ENCODE results near the gene YBEY. TPM values are rescaled to one million over a fixed set of nuclear protein-coding genes. Genes with fewer than 3 reads are reported as not detected.
"Not testable (repeated sequence)": the region's sequence is repeated elsewhere in the genome, so short reads cannot be mapped to it uniquely, and the experiment has no call there.

Gene YBEY
- total and polyA plus RNA-seq, 12 donors, result 11.9 to 25.7 (median 16.7) TPM

DNA sequence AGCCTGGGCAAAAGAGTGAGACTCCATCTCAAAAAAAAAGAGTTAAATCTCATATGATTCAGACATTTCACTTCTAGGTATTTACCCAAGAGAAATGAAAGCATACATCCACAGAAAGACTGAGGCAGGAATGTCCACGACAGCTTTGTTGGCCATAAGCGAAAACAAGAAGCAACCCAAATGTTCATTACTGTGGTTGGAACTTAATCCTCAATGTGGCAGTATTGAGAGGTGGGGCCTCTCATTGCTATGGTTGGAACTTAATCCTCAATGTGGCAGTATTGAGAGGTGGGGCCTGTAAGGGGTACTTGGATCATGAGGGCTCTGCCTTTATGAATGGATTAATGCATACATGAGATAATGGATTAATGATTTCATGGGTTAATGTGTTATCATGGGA lies 22.3 kb downstream of the YBEY start:
- no peak for ATAC-seq
- 94 to 97% methylated on average over 2 of the region's 2 CpGs for WGBS, 2 donors
- Histone ChIP-seq H3K4me1 (no peaks in the 10 kb centered on the region), H3K36me3 (peaks cover 0 to 34% (median 0%) of the 10 kb centered on the region in 9 donors), H3K27ac (no peak overlapping the region), H3K4me3 (no peak overlapping the region), H3K9me3 (no peaks in the 10 kb centered on the region), H3K27me3 (no peaks in the 10 kb centered on the region)
- no peak for DNase-seq
- intact Hi-C loops (cut with DNase I), result no loop called here
- TF ChIP-seq, protein P1, sequence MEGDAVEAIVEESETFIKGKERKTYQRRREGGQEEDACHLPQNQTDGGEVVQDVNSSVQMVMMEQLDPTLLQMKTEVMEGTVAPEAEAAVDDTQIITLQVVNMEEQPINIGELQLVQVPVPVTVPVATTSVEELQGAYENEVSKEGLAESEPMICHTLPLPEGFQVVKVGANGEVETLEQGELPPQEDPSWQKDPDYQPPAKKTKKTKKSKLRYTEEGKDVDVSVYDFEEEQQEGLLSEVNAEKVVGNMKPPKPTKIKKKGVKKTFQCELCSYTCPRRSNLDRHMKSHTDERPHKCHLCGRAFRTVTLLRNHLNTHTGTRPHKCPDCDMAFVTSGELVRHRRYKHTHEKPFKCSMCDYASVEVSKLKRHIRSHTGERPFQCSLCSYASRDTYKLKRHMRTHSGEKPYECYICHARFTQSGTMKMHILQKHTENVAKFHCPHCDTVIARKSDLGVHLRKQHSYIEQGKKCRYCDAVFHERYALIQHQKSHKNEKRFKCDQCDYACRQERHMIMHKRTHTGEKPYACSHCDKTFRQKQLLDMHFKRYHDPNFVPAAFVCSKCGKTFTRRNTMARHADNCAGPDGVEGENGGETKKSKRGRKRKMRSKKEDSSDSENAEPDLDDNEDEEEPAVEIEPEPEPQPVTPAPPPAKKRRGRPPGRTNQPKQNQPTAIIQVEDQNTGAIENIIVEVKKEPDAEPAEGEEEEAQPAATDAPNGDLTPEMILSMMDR (IDR thresholded peaks at IDR 0.05), result no peak

- not testable (repeated sequence) for DNase-seq, H3K9me3 ChIP-seq, H3K4me1 ChIP-seq, H3K4me3 ChIP-seq, H3K27ac ChIP-seq, H3K27me3 ChIP-seq, ATAC-seq
- intact Hi-C loops (cut with DNase I), result loop anchor here in 1 of 10 donors (10.0 kb wide), 1 partner anchor 45 kb away; no protein-coding TSS in a partner anchor
- H3K36me3 ChIP-seq, result peaks cover 0 to 30% (median 0%) of the 10 kb centered on the region in 9 donors
- 98 to 99% methylated on average over 8 of the region's 8 CpGs for WGBS, 2 donors
Observed at GRCh38 chr21:46310260-46310659, 24.1 kb downstream of the YBEY start.

DNA sequence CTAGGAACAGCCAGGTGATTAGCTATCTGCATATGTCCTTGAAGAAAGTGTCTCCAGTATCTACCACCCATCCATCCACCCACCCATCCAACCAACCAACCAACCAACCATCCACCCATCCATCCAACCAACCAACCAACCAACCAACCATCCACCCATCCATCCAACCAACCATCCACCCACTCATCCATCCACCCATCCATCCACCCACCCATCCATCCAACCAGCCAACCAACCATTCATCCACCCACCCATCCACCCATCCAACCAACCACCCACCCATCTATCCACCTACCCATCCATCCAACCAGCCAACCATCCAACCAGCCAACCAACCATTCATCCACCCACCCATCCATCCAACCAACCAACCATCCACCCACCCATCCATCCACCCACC lies 25.4 kb downstream of the YBEY start:
- no peaks in the 10 kb centered on the region for H3K27me3 ChIP-seq
- H3K36me3 ChIP-seq, result peaks cover 0 to 27% (median 0%) of the 10 kb centered on the region in 9 donors
- no peak for DNase-seq
- TF ChIP-seq, protein P1 (IDR thresholded peaks at IDR 0.05), result no peak
- no peak overlapping the region for H3K27ac ChIP-seq
- no peaks in the 10 kb centered on the region for H3K9me3 ChIP-seq
- H3K4me3 ChIP-seq, result no peak overlapping the region
- H3K4me1 ChIP-seq, result no peaks in the 10 kb centered on the region
- intact Hi-C loops (cut with DNase I), result loop anchor here in 1 of 10 donors (10.0 kb wide), 1 partner anchor 47 kb away; no protein-coding TSS in a partner anchor
- ATAC-seq, result no peak

DNA sequence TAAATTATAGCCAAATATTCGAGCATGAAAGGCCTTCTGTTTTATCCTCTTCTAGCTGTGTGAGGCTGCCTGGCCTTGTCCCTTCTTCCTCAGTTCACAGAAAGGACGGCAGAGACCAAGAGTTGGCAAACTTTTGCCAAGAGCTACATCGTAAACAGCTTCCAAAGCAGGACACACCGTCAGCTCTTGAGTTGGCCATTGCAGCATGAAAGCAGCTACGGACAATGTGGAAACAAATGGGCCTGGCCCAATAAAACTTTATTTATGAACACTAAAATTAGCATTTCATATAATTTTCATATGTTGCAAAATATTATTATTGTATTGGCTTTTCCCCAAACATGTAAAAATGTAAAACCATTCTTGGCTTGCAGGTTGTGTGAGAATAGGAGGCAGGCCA lies 26.8 kb downstream of the YBEY start:
- Histone ChIP-seq H3K27me3 (no peaks in the 10 kb centered on the region), H3K4me1 (peaks cover 0 to 4% (median 0%) of the 10 kb centered on the region in 9 donors), H3K27ac (no peak overlapping the region), H3K4me3 (no peak overlapping the region), H3K36me3 (peaks cover 0 to 27% (median 0%) of the 10 kb centered on the region in 9 donors), H3K9me3 (no peaks in the 10 kb centered on the region)
- intact Hi-C loops (cut with DNase I), result loop anchor here in 1 of 10 donors (10.0 kb wide), 1 partner anchor 48 kb away; no protein-coding TSS in a partner anchor
- TF ChIP-seq, protein P1 (IDR thresholded peaks at IDR 0.05), result no peak
- ATAC-seq (no peak), DNase-seq (no peak)
- WGBS, 2 donors, result 96 to 97% methylated on average over 5 of the region's 5 CpGs

GRCh38 chr21:46314441-46315020 lies 28.4 kb downstream of the YBEY start:
- TF ChIP-seq, protein P1 (IDR thresholded peaks at IDR 0.05), result no peak
- intact Hi-C loops (cut with DNase I), result loop anchor here in 1 of 10 donors (10.0 kb wide), 1 partner anchor 50 kb away; no protein-coding TSS in a partner anchor

More at GRCh38 chr21:46314441-46315020, 28.4 kb downstream of the YBEY start:
- DNase-seq (no peak), ATAC-seq (no peak)
- Histone ChIP-seq H3K27ac (no peak overlapping the region), H3K4me3 (no peak overlapping the region), H3K4me1 (peaks cover 0 to 6% (median 0%) of the 10 kb centered on the region in 9 donors), H3K27me3 (no peaks in the 10 kb centered on the region), H3K9me3 (no peaks in the 10 kb centered on the region), H3K36me3 (peaks cover 0 to 18% (median 0%) of the 10 kb centered on the region in 9 donors)
- 95 to 97% methylated on average over 22 of the region's 22 CpGs for WGBS, 2 donors

Data from heart right ventricle (tissue), 16 donors.